GM23248 (cell line): ENCODE results near the gene CDH4.

Experiments
- EZH2 ChIP-seq: fragments of 200-600 bp; sonication (generic); IDR thresholded peaks from 2 replicates; pipeline ENCODE4 v1.6.1; 2018; ENCODE audit warnings: antibody characterized with exemption, mild to moderate bottlenecking; ENCODE audit not compliant: insufficient read depth, poor library complexity, severe bottlenecking
- EZH2phosphoT487 ChIP-seq: fragments of 200-600 bp; sonication (generic); IDR thresholded peaks from 2 replicates; pipeline ENCODE4 v1.6.1; 2018; ENCODE audit warnings: antibody characterized with exemption, moderate library complexity, mild to moderate bottlenecking, low read depth; ENCODE audit not compliant: insufficient read depth

DNA sequence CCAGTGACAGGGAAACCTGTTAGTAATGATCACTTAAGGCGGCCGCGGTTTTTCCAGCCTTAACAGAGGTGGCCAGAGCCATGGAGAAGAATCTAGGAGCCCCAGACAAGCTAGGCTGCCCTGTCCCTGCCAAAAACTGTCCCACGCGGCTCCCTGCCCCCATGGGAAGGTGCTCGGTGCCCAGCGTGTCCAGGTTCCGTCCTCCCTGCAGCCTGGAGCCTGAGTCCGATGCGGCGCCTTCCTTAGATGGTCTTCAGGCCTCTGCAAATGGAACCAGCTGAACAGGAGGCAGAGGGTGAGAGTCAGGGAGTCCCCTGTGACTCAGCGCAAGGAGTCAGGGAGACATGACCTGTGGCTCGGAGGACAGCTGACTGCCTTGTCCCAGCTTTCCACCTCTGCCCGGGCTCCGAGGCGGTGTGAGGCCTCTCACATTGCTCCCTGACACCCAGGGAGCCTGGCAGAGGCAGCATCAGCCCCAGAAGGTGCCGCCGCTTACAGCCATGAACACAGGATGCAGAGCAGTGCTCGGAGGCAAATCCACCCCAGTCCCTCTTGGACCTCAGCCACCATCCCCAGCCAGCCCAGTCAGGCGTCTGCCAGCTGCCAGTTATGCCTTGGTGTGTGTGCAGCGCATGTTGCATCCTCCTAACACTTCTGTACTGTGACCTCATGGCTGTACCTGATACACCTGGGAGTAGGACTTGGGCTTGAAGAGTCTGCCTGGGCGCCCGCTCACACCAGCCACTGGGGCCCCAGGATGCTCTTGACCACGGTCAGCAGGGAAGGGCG, 377.7 kb downstream of the CDH4 start:
- TF ChIP-seq EZH2phosphoT487 (no peak), EZH2 (no peak)
